Measurements from ENCODE around the gene USP53.

Gene USP53

DNA sequence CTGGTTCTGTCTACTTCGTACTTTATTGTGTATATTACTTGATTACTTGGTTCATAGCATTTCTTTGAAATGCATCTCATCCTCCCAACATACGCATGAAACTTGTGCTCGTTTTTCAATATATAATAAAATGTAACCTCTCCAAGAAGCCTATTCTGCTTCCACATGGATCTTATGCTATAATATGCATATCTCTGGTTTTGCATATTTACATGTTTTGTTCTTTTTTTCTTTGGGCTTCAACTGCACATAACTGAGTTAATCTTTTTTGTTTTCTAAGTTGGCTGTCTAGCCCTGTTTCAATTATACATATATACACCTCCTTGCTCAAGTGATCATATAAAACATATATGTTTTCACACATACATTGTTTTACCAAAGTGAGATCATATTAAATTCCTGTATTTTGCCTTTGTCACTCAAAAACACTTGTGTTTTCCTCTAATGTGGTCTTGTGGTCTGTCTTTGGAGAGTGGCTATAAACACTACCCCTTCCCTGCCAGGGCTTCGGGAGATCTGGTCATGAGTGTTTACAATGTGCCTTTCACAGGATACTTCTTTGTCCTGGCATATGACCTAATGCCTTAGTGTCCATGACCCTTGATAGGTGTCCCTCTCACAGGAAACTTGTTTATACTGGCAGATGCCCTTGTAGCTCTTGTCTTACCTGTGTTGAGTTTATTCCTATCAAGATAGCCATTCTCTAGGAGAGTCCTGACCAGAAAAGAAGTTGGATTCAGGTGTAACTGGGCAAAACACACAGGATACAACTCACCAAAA, 17.6 kb downstream of the USP53 start:
- no peak overlapping the region for H3K4me3 ChIP-seq (ENCODE audit: low read depth, low read length)
- no peak for DNase-seq
- TF ChIP-seq CTCF (IDR thresholded peaks at IDR 0.05; ENCODE audit: low read depth, low read length), result no peak
- H3K9me3 ChIP-seq (ENCODE audit: severe bottlenecking), result no peaks in the 10 kb centered on the region
- H3K36me3 ChIP-seq, result no peaks in the 10 kb centered on the region
- no peak overlapping the region for H3K27ac ChIP-seq
- H3K27me3 ChIP-seq (ENCODE audit: insufficient read depth, low read depth, severe bottlenecking), result no peaks in the 10 kb centered on the region

- Histone ChIP-seq H3K27me3 (ENCODE audit: insufficient read depth, low read depth, severe bottlenecking) (no peaks in the 10 kb centered on the region), H3K9me3 (ENCODE audit: severe bottlenecking) (no peaks in the 10 kb centered on the region), H3K36me3 (no peaks in the 10 kb centered on the region), H3K4me3 (ENCODE audit: low read depth, low read length) (no peak overlapping the region), H3K27ac (no peak overlapping the region)
- no peak for DNase-seq
- TF ChIP-seq CTCF (IDR thresholded peaks at IDR 0.05; ENCODE audit: low read depth, low read length), result no peak
Observed at GRCh38 chr4:119231491-119231890, 19.0 kb downstream of the USP53 start.

GRCh38 chr4:119232286-119232685, 19.8 kb downstream of the USP53 start:
- Histone ChIP-seq H3K4me3 (ENCODE audit: low read depth, low read length) (no peak overlapping the region), H3K27ac (no peak overlapping the region), H3K36me3 (no peaks in the 10 kb centered on the region), H3K27me3 (ENCODE audit: insufficient read depth, low read depth, severe bottlenecking) (no peaks in the 10 kb centered on the region), H3K9me3 (ENCODE audit: severe bottlenecking) (no peaks in the 10 kb centered on the region)
- TF ChIP-seq CTCF (IDR thresholded peaks at IDR 0.05; ENCODE audit: low read depth, low read length), result no peak
- no peak for DNase-seq

DNA sequence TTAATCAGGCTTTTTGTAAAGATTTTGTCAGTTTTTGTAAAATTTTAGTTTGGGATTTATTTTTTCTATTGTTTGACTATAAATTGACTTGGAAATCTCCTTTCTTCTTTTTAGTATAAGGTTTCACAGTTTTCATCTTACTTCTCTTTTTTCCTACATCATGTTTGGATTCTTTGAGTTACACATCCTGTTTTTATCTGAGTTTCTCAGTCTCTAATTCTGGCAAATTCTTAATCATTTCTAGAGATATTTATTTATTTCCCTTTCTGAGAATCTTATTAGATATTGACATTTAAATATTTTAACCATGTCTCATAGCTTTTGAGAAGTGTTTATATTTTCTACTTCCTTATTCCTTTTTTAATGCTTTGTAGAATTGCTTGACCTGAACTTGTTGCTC, 20.7 kb downstream of the USP53 start:
- Histone ChIP-seq H3K36me3 (no peaks in the 10 kb centered on the region), H3K4me3 (ENCODE audit: low read depth, low read length) (no peak overlapping the region), H3K27me3 (ENCODE audit: insufficient read depth, low read depth, severe bottlenecking) (no peaks in the 10 kb centered on the region), H3K27ac (no peak overlapping the region), H3K9me3 (ENCODE audit: severe bottlenecking) (no peaks in the 10 kb centered on the region)
- TF ChIP-seq CTCF (IDR thresholded peaks at IDR 0.05; ENCODE audit: low read depth, low read length), result no peak
- DNase-seq, result no peak

GRCh38 chr4:119233750-119234149, 21.2 kb downstream of the USP53 start:
- DNase-seq, result no peak
- H3K4me3 ChIP-seq (ENCODE audit: low read depth, low read length), result no peak overlapping the region
- no peak for TF ChIP-seq CTCF (IDR thresholded peaks at IDR 0.05; ENCODE audit: low read depth, low read length)

DNA sequence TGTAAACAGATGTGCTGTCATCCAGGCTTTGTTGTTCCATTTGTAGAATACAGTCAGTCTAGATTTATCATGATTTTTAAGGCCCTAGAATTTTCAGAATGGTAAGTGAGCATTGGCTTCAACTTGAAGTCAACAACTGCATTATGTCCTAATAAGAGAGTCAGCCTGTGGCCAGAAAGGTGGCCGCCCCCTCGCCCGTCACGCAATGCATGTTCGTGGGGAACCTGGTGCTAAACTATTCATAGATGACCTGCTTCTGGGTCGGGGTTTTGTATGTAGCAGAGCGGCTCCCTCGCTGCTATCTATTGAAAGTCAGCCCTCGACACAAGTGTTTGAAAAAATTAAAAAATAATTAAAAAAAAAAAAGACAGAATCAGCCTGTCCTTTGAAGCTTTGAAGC, 24.7 kb downstream of the USP53 start:
- no peak for TF ChIP-seq CTCF (IDR thresholded peaks at IDR 0.05; ENCODE audit: low read depth, low read length)
- Histone ChIP-seq H3K9me3 (ENCODE audit: severe bottlenecking) (no peaks in the 10 kb centered on the region), H3K36me3 (no peaks in the 10 kb centered on the region), H3K27ac (no peak overlapping the region), H3K27me3 (ENCODE audit: insufficient read depth, low read depth, severe bottlenecking) (no peaks in the 10 kb centered on the region), H3K4me3 (ENCODE audit: low read depth, low read length) (no peak overlapping the region)
- DNase-seq, result no peak

More at GRCh38 chr4:119233750-119234149, 21.2 kb downstream of the USP53 start:
- H3K9me3 ChIP-seq (ENCODE audit: severe bottlenecking), result no peaks in the 10 kb centered on the region
- no peaks in the 10 kb centered on the region for H3K27me3 ChIP-seq (ENCODE audit: insufficient read depth, low read depth, severe bottlenecking)
- H3K27ac ChIP-seq, result no peak overlapping the region
- H3K36me3 ChIP-seq, result no peaks in the 10 kb centered on the region

Measured in WERI-Rb-1 (cell line).